Esophagus (tissue), 2 donors: ENCODE data around the gene PCSK9. TPM values are rescaled to one million over a fixed set of nuclear protein-coding genes. Genes with fewer than 3 reads are reported as not detected.
"Not testable (repeated sequence)": the region's sequence is repeated elsewhere in the genome, so short reads cannot be mapped to it uniquely, and the experiment has no call there.

Source experiments
- H3K27ac ChIP-seq, 2 donors: one replicate each; pipeline ENCODE4 v1.5.1; 2013; ENCODE audit warnings: low read depth in 2 of 2, mild to moderate bottlenecking in 2 of 2, inconsistent platforms in 1 of 2, low read length in 1 of 2, moderate library complexity in 1 of 2
- H3K27me3 ChIP-seq, 2 donors: one replicate each; pipeline ENCODE4 v1.6.1; 2013; ENCODE audit warnings: low read length in 2 of 2, control low read depth in 1 of 2, mild to moderate bottlenecking in 1 of 2; ENCODE audit not compliant: insufficient read depth in 2 of 2, control insufficient read depth in 1 of 2
- H3K36me3 ChIP-seq, 2 donors: one replicate each; pipeline ENCODE4 v1.6.1; 2013; ENCODE audit warnings: low read length in 1 of 2; ENCODE audit not compliant: control insufficient read depth in 2 of 2, insufficient read depth in 2 of 2
- H3K4me1 ChIP-seq, 2 donors: one replicate each; pipeline ENCODE4 v1.6.1; 2013; ENCODE audit warnings: low read length in 1 of 2; ENCODE audit not compliant: control insufficient read depth in 2 of 2, insufficient read depth in 2 of 2
- H3K4me3 ChIP-seq, 2 donors: one replicate each; pipeline ENCODE4 v1.5.1; 2013; ENCODE audit warnings: low read length in 2 of 2, mild to moderate bottlenecking in 2 of 2, low read depth in 1 of 2, moderate library complexity in 1 of 2
- H3K9me3 ChIP-seq, 2 donors: one replicate each; pipeline ENCODE4 v1.6.1; 2013; ENCODE audit warnings: mild to moderate bottlenecking in 2 of 2, low read depth in 1 of 2, low read length in 1 of 2, moderate library complexity in 1 of 2; ENCODE audit not compliant: control insufficient read depth in 2 of 2, insufficient read depth in 1 of 2
- WGBS, 2 donors: extraction: QIAGEN DNeasy Blood & Tissue Kit; methylation state at CpG; one replicate each; pipeline ENCODE4 v1.1.7; 2013; 5-methylcytosine and 5-hydroxymethylcytosine counted together
- polyA plus RNA-seq, 2 donors: library from polyadenylated mRNA; stranded (reverse); fragments of 200-250 nt; gene quantifications; one replicate each; pipeline ENCODE4 v1.2.3, GENCODE V29; 2013
- donor health status: healthy with polysubstance abuse.
- donor health status: Bipolar disorder and iron deficiency.

PCSK9 gene
- polyA plus RNA-seq, 2 donors, result 5.1 to 5.3 TPM

DNA sequence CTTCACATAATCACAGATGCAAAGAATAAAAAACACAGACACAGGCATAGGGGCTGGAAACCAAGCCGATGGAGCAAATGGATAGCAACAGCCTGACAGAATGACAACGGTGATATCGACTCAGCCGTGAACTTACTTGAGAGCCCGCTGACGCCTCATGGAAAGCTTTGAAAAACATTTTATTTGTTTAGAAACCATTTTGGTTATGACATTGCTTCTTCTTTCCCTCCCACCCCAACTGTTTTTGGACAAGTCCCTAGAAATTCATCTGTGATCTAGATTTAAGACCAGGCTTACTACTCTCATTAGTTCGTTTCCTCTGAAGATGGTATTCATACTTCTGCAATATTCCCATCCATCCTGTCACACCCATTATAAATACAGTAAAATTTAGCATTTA, 44.9 kb downstream of the PCSK9 start:
- H3K9me3 ChIP-seq, result no peaks in the 10 kb centered on the region
- peaks cover 6 to 17% of the 10 kb centered on the region in 2 donors for H3K36me3 ChIP-seq
- H3K27ac ChIP-seq, result no peak overlapping the region
- no peaks in the 10 kb centered on the region for H3K4me1 ChIP-seq
- no peaks in the 10 kb centered on the region for H3K27me3 ChIP-seq
- no peak overlapping the region for H3K4me3 ChIP-seq
- WGBS, 2 donors, result 93 to 95% methylated on average over 7 of the region's 7 CpGs

DNA sequence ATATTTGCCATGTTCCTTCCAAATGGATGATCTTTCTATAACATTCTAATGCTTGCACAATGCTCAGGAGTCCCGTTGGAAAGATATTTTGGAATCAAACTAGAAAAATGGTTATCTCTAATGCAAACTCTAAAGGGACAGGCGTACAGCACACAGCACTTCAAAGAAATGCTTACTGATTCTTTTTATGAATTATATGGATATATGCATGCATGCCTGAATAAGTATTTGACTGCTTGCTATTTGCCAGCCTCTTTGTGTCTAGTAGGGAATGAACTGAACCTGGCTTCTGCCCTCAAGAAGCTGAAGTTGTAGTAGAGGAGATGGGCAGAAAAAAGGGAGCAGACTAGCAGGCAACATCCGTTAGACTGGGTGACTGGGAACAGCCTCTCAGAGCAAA, 48.1 kb downstream of the PCSK9 start:
- H3K4me3 ChIP-seq, result no peak overlapping the region
- peaks cover 8 to 14% of the 10 kb centered on the region in 2 donors for H3K36me3 ChIP-seq
- no peaks in the 10 kb centered on the region for H3K9me3 ChIP-seq
- H3K27me3 ChIP-seq, result no peaks in the 10 kb centered on the region
- 81 to 82% methylated on average over 3 of the region's 3 CpGs for WGBS, 2 donors
- H3K4me1 ChIP-seq, result no peaks in the 10 kb centered on the region
- no peak overlapping the region for H3K27ac ChIP-seq

DNA sequence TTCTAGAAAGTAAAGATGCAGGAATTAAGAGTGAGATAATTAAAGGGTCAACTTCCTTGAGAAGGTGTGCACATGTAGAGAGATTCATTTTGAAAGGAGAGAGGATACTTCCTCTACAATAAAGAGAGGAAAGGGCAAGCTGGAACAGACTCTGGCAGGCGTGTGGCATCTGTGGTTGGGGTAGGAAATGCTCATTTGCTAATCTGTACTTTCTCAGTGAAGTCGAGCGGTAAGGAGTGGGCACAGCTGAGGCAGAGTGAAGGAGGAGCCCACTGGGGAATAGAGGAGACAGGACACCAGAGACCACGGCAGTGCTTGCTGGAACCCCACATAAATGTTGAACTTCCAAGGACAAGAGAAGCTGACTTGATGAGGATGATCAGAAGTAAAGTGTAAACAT, 49.1 kb downstream of the PCSK9 start:
- Histone ChIP-seq H3K27me3 (no peaks in the 10 kb centered on the region), H3K4me3 (no peak overlapping the region), H3K27ac (no peak overlapping the region), H3K4me1 (no peaks in the 10 kb centered on the region), H3K36me3 (peaks cover 4 to 12% of the 10 kb centered on the region in 2 donors), H3K9me3 (no peaks in the 10 kb centered on the region)
- 75 to 77% methylated on average over 4 of the region's 4 CpGs for WGBS, 2 donors

DNA sequence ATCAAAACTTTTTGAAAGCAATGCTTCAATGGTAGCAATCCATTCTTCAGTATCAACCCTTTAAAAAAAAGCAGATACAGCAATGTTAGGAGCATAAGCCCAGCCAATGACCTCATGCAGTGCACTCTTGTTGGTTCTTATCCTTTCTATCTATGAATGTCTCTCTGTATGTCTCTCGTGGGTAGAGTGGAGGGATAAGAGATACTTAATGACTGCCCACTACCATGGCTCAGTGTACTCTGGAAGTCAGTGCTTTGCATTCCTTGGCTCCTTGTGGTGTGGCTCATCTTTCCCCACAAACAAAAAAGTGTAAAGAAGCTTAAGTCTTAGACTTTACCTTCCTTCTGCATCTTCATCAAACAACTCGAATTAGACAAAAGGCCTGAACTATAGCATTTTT, 50.3 kb downstream of the PCSK9 start:
- Histone ChIP-seq H3K27ac (no peak overlapping the region), H3K4me3 (no peak overlapping the region), H3K36me3 (peaks cover 3 to 15% of the 10 kb centered on the region in 2 donors), H3K27me3 (no peaks in the 10 kb centered on the region), H3K4me1 (no peaks in the 10 kb centered on the region), H3K9me3 (no peaks in the 10 kb centered on the region)
- 77 to 90% methylated on average over 2 of the region's 2 CpGs for WGBS, 2 donors

DNA sequence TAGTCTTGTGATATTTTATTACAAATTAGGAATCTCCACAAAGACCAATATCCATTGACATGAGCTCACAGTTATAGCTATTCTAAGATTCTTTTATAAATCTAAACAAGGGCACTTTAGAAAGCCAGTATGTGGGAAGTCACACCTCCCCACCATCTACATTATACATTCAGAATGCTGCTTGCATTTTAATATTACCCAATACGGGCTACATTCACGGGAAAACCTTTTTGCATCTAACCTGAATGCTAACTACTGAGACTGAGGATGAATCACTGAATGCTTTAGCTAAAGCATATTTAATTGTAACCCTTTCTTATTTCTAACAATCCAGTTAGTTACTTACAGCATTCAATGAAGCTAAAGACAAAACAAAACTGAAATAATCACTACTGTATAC, 53.1 kb downstream of the PCSK9 start:
- Histone ChIP-seq H3K27ac (no peak overlapping the region), H3K36me3 (peaks cover 4 to 20% of the 10 kb centered on the region in 2 donors), H3K9me3 (no peaks in the 10 kb centered on the region), H3K4me3 (no peak overlapping the region), H3K4me1 (no peaks in the 10 kb centered on the region), H3K27me3 (no peaks in the 10 kb centered on the region)
- WGBS, 2 donors, result 90 to 91% methylated on average over 2 of the region's 2 CpGs

DNA sequence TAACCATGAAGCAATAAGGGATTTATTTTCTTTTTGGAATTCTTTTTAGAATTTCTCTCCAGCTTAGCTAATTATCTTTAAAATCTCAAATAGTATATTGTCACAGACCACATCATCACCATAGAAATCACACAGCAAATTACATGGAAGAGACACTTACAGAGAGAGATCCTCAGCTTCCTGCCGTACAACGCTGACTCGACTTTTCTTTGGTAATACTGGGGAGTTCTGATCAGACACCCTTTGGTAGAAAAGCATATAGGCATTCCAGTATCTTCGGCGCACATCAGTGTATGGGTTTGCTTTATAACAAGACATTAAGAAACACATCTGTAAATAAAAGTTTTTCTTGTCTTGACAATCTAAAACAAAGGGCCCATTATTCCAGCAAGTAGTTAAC, 55.7 kb downstream of the PCSK9 start:
- H3K36me3 ChIP-seq, result peaks cover 10 to 14% of the 10 kb centered on the region in 2 donors
- no peak overlapping the region for H3K4me3 ChIP-seq
- H3K27me3 ChIP-seq, result no peaks in the 10 kb centered on the region
- H3K4me1 ChIP-seq, result no peaks in the 10 kb centered on the region
- H3K9me3 ChIP-seq, result no peaks in the 10 kb centered on the region
- no peak overlapping the region for H3K27ac ChIP-seq
- WGBS, 2 donors, result 95 to 97% methylated on average over 5 of the region's 5 CpGs

DNA sequence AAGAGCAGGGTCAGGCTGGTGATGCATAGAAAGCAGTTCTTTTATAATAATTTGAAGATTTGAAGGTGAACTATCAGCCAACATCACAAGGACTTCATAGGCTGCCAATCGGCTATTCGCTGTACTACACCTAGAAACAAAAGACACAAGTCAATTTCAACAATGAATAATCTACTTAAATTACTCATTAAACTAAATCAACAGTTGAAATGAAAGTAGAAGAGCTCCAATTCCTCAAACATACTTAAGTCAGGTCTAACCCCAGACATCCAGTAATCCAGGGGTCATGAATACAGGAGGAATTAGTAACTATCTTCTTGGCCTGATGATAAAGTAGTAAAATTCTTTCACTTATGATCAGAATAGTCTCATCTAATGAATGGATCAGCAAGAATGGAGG, 64.5 kb downstream of the PCSK9 start:
- H3K27me3 ChIP-seq, result no peaks in the 10 kb centered on the region
- WGBS, 2 donors, result 95% methylated on average over 2 of the region's 2 CpGs
- no peaks in the 10 kb centered on the region for H3K9me3 ChIP-seq
- H3K36me3 ChIP-seq, result peaks cover 12 to 22% of the 10 kb centered on the region in 2 donors
- no peaks in the 10 kb centered on the region for H3K4me1 ChIP-seq
- no peak overlapping the region for H3K4me3 ChIP-seq
- no peak overlapping the region for H3K27ac ChIP-seq

DNA sequence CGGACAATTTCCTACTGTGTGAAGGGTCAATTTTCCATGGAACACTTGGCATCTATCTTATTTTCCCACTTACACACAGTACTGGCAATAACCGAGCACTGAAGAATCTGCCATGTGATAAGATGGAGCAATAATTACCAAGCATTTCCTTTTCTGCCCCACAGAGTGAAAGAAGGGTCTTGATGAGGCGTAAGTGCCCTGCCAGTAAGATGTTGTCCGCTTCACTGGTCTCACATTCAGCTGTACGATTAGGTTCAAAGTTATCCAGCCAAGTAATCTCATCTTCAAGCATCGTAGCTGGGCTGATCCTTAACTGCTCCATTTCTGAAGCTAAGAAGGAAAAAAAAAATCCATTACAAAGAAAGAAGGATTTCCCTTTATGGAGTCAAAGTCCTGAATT, 67.8 kb downstream of the PCSK9 start:
- WGBS, 2 donors, result 75 to 82% methylated on average over 6 of the region's 6 CpGs
- Histone ChIP-seq H3K36me3 (peaks cover 11 to 22% of the 10 kb centered on the region in 2 donors), H3K9me3 (no peaks in the 10 kb centered on the region), H3K27ac (no peak overlapping the region), H3K4me3 (no peak overlapping the region), H3K4me1 (no peaks in the 10 kb centered on the region), H3K27me3 (no peaks in the 10 kb centered on the region)

DNA sequence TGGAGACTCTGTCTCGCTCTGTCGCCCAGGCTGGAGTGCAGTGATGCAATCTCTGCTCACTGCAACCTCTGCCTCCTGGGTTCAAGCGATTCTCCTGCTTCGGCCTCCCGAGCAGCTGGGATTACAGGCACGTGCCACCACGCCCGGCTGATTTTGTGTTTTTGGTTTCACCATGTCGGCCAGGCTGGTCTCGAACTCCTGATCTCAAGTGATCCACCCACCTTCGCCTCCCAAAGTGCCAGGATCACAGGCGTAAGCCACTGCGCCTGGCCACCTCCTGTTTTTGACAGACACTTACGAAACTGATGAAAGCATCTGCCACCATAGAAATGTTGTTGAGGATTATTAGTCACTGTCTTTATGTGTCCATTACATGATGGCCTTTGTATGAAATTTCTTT, 69.7 kb downstream of the PCSK9 start:
- H3K36me3 ChIP-seq, result peaks cover 11 to 17% of the 10 kb centered on the region in 2 donors
- H3K27me3 ChIP-seq, H3K27ac ChIP-seq, H3K4me3 ChIP-seq, H3K4me1 ChIP-seq, H3K9me3 ChIP-seq: not testable (repeated sequence)
- 96 to 97% methylated on average over 14 of the region's 14 CpGs for WGBS, 2 donors
